Non-pigmented ciliary epithelial cell (primary cell): ENCODE measurements around the gene MRPS11.
"Not testable (repeated sequence)": the region's sequence is repeated elsewhere in the genome, so short reads cannot be mapped to it uniquely, and the experiment has no call there.

ENCODE experiments used
- DNase-seq: peaks from one replicate; pipeline ENCODE4 v3.0.0-alpha.2; 2010; ENCODE audit warnings: low read depth

Gene MRPS11

DNA sequence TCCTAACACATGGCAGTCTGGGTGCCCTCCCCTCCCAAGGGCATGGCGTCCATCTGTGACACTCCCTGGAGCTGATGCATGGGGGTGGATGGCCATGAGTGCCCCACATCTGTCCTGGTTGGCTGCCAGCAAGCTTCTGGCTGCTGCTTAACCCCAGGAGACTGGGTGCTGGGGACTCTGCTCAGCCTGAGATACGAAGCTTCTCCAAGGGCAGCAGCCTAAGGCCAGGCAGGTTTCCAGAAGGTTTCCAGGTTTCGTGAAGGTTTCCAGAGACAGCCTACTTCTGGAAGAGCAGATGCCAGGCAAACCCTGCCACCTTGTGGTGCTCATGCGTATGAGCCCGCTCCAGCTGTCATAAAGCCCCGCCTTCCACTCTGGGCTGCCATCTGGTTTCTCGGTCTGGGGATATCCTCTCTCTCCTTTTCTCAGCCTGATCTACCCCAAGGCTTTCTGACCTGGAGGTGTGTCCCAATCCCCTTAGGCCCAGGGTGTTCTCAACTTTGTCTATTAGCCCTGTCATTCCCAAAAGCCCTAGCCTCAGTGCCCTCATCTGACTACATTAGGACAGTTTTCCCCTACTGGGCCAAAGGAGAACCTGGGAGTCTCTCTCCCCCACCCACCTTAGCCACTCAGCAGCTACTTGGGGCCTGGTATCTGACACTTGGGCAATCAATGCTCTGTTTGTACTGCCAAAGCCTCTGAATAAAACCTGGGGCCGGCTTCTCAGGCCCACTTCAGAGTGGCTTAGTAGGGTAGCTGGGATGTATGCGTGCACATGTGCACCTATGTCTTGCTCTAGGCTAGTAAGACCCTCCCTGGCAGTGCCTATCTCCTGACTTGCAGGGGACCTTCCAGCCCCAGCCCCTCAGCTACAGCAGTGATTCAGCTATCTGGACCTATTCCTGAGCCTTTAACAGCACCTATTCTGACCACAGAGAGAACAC lies 12.4 kb upstream of the MRPS11 start:
- no peak for DNase-seq

DNA sequence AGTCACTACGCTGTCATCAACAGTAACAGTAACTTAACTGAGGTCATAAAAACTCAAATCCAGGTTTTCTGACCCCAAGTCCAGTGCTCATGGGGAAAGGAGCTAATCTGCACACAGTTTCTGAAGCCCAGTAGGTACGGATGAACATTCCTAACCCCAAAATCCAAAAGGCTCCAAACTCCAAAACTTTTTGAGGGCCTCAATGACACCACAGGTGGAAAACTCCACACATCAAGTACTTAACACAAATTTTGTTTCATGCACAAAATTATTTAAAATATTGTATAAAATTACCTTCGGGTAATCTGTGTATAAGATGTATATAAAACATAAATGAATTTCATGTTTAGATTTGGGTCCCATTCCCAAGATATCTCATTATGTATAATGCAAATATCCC lies 10.8 kb upstream of the MRPS11 start:
- DNase-seq = no peak

DNA sequence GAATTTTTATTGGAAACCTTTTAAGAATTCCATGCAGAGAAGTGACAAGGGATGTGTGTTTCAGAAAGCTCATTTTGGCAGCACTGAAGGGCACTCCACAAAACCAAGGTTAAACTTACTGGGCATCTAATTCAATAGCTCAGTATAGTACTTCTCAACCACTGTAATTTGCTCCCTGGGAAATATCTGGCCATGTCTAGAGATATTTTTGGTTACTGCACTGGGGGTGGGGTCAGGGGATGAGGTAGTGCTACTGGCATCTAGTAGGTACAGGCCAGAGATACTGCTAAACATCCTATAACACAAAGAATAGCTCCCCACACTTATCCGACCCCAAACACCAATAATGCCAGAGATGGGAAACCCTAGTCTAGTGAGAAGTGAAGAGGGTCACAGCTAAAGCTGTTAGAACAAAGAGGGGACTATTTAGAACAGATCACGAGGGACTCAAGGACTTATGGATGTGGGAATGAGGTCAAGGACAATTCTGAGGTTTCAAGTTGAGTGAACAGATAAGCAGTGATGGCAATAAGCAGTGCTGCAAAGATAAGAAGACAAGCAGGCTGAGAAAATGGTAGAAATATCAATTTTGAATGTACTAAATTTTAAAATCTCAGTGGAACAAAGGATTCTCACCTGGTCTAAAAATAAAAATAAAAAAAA lies 3.5 kb upstream of the MRPS11 start:
- no peak for DNase-seq

DNA sequence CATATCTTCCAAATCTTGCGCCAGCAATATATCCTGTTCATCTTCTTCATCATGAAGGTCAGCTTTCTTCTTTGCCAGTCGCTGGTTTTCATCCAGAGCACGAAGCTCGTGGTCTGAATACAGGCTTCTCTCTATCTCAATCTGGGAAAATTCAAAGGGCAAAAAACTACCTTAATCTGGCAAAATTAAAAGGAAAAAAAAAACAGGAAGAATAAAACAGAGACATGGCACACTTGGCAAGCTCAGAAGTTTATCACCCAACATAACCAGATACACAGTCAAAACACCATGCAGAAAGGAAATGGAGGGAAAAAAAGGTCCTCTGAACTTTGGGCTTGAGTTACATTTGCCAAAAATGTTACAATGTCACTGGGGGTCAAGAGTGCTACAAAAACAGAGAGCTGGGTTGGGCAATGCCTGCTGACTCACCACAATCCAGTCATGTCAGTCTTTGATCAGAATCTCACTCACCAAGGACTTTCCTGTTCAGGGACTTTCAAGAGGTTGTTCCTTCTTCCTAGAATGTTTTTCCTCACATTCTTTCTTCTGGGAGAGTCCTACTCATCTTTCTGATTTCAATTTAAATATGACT lies 1.8 kb upstream of the MRPS11 start:
- no peak for DNase-seq

DNA sequence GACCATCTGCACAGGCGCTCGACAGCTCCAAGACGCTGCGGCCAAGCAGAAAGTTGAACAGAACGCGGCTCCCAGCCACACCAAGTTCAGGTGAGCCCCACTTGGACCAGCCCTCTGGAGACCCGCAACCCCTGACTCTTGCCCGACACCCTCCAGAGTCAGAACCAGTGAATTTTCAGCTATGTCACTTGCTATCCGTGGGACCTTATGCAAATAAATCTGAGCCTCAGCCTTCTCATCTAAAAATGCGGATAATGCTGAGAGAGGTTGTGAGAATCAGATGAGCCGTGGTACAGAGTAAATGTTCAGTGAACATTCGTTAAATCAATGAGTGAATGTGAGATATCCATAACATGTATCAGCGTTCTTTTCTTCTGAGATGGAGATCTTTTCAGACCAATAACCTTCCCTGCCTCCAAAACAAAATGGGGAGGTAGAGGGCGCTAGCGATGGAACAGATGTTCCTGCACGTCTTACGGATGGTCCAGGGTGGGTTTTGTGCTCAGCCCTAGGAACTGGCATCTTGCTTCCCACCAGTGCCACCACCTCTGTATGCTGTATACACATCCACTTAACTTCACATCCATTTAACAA lies 524 bp downstream of the MRPS11 start:
- DNase-seq = no peak

DNA sequence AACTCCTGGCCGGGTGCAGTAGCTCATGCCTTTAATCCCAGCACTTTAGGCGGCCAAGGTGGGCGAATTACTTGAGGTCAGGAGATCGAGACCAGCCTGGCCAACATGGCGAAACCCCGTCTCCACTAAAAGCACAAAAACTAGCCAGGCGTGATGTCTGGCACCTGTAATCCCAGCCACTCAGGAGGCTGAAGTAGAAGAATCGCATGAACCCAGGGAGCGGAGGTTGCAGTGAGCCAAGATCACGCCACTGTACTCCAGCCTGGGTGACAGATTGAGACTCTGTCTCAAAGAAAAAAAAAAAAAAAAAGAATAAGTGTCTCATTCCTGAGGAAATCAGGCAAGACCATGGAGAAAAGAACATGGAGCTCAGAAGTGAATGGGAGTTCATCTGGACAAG lies 1.2 kb downstream of the MRPS11 start:
- not testable (repeated sequence) for DNase-seq

DNA sequence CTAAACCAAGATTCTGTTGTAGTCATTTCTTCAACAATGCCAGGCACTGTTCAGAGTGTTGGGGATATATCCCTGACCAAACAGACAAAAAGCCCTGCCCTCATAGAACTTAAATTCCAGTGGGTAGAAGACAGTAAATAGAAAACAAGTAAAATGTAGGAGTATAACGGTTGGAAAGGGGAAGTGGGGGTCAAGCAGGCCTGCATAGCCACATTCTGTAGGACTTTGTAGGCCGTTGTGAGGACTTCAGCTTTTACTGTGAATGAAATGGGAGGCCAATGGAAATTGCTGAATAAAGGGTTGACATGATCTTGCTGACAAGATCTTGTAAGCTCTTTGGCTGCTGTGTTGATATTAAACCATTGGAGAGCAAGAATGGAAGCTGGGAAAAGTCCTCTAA lies 1.8 kb downstream of the MRPS11 start:
- no peak for DNase-seq

DNA sequence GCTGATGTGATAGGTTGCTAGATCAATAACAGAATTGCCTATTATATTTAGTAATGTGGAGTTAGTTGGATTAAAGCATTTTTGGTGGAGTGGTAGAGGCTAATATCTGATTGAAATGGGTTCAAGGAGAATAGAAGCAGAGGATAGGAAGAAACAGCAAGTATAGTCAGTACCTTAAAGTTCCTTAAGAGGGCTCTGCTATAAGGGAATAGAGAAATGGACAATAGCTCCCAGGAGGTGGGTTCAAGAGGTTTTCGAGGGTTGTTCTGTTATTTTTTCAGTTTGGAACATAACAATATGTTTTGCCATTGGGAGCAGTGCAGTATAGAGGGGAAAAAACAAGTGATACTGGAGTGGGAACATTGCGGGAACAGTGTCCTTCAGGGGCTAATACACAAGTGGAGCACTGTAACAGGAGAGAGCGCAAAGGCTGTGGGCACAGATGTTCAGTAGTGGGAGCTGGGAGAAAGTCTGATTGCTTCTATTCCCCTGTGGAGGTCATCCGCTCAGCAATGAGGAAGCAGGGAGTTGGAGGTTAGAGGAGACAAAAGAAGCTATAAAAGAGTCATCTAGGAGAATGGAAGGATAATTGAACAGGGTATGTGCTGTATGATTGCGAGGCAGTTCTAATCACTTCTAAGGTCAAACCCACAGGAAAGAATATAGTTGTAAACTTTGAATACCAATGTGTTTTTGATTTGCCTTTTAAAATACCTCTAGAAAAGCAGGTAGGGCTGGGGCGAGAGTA lies 3.3 kb downstream of the MRPS11 start:
- DNase-seq = no peak

DNA sequence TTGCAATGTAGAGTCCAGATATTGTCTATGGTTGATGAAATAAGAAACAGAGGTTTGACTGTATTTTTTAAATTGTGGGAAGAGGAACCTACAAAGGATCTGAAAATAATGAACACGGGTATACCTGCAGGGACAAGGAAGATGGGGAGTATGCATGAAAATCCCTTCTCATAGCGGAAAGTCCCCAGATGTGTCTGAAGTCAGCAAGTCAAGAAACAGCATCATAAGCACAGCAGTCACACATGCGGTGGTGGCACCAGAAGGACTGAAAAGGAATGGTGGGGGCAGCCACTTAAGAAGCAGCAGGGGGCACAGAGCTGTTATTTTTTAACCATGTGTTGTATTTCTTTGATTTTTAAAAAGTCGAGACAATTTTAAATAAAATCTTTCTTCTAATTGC lies 4.7 kb downstream of the MRPS11 start:
- no peak for DNase-seq

DNA sequence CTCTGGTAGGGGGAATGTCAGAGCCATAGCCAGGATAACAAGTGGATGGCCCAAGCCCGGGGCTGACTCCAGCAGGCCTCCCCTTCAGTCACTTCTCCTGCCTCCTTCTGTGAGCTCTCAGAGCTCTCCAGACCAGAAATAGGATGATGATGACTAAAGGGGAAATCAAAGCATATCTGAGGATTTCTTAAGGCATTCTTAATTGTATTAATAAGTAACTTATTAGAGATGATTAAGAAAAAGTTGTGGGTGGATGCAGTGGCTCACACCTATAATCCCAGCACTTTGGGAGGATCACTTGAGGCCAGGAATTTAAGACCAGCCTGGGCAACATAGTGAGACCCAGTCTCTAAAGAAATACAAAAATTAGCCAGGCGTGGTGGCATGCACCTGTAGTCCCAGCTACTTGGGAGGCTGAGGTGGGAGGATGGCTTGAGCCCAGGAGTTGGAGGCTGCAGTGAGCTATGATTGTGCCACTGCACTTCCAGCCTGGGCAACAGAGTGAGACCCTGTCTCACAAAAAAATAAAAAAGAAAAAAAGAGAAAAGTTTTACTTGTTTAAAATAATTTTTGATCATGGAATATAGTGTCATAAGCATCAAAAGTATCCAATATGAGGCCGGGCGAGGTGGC lies 6.3 kb downstream of the MRPS11 start:
- DNase-seq = not testable (repeated sequence)

DNA sequence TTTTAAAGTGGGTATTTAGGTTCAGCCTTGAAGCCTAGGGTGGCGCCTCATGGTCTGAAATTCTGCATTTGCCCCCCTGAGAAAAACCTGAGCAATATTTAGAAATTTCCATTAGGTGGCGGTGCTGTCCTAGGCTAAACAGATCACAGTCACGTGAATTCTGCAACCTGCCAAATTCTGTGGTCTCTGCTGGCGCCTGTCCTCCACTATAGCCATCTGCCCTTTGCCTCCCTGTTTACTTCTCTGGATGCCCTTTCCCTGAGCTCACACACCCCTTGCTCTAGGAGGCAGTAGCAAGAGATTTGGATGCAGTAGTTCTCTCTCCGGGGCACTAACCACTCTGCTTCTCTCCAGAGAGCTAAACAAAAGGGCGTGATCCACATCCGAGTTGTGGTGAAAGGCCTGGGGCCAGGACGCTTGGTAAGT lies 9.1 kb downstream of the MRPS11 start:
- DNase-seq = no peak

DNA sequence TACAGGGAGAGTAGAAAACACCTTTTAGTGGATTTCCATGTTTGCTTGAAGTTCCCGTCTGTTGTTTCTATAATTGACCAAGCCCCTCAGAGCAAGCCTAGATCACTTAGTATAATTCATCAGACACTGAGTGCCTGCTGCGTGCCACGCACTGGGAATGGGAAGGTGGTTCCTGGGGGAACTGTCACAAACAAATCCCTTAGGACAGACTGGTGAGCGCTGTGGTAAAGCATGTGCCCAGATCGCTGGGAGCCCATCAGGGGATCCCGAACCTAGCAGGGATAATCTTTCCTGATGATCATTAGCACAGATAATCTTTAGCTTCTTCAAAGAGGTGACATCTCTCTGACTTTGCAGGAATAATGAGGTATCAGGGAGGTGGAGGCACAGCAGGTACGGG lies 9.6 kb downstream of the MRPS11 start:
- DNase-seq = no peak

DNA sequence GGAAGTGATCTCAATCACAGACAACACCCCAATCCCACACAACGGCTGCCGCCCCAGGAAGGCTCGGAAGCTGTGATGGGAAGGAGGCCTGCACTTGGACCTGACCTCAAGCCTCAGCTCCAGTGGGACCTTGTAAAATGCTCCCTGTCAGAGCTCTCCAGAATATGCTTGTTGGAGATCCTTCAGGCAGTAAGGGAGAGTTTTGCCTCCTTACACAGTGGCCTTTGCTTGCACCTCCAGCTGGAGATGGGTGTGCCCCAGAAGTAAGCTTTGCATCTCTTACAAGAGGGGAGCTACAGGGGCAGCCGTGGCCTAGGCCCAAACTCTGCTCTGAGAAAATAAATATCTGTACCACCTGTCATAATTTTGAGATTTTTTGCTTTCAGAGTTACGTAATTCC lies 10.4 kb downstream of the MRPS11 start:
- DNase-seq = no peak

DNA sequence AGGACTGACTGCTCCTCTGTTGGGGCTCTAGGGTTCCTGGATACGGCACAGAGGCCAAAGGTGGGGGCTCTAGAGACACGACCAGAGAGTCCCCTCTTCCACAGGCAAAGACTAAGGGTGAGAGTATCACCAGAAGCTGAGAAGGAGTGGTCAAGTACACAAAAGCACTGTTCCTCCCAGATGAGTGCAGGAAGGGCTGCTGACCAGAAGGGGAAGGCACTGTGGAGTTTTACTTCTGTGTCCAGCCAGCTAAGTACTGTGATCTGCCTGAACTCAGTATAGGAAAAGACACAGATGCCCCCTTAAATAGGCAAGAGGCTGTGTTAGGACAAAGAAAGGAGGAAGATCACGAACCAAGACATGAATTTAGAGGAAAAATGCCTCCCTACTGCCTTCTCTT lies 11.7 kb downstream of the MRPS11 start:
- DNase-seq = no peak

DNA sequence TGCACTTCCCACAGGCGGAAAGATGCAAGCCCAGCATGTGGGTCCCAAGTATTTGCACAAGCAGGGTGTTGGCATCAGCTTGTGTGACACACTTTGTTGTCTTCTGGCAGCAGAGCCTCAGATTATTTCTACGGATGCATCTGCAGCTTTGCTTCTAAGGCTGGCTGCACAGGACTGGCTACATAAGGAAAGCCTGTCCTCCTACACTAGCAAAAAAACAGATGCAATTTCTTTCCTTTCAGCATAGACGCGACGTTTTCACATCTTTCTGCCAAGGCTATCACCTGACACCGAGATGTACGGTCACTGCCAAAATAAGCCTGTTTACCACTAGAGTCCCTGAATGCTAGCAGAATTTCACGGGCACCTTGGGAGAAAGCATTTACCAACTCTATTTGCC lies 13.5 kb downstream of the MRPS11 start:
- no peak for DNase-seq

DNA sequence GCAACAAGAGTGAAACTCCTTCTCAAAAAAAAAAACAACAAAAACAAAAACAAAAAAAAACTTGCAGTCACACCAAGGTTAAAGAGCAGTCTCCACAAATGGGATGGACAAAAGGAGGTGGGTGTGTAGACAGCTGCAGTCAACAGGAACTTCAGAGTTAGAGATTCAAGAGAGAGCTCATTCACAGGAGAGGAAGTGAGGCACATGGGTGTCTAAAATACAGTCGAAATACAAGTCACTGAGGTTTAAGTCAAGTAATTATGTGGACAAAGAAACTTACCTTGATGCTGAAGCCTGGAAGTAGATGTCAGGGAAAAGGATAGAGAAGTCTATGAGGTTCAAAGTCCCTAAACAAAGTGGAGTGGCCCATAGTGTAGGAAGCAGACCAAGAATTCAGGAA lies 14.8 kb downstream of the MRPS11 start:
- DNase-seq = no peak

DNA sequence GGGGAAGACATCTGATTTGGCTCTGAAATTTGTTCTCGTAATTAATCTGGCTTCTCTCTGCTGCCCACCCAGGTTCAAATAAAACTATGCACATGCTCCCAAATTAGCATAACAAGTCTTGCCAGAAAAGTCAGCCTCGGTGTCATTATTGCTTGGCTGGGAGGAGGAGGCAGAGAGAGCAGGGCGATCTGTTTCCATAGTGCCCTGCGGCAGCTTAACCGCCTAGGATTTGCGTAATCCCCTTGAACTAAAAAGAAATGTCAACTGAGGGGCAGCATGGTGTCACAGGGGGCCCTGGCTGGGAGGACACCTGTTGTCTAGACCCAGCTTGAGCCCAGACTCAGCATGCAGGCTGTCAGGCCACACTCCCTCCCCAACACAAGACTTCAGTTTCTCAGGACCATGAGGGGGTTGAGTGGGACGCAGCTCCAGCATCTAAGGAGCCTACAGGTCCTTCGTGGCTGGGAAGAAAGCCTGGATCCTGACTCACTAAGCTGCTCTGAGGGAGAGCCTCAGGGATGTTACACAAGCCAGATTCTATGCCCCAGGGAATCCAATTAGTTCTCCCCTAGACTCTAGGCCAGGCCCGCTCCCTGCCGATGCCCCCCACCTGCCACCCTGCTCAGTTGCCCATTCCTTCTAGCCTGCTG lies 17.3 kb downstream of the MRPS11 start:
- no peak for DNase-seq

DNA sequence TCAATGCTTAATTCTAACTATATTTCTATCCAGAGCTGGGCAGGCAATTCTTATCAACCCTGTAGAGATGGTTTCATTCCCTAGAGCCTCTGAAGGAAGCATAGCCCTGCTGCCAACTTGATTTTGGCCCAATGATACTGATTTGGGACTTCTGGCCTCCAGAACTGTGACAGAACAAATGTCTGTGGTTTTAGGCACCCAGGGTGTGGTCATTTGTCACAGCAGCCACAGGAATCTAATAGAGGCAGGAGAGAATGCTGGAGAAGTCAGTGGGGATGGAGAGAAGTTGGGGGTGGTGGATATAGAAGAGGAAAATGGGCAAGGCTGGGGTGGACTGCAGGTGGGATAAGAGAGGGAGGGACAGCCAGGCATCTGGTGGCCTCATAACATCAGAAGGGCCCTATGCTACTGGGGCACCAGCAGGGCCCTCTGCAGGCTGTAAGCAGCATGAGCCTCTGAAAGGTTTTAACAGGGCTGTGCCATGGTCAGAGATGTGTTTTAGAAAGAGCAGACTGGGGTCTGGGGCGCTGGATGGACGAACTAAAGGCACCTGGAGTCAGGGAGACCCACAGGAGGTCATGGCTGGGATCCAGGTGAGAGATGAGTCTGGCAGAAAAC lies 19.8 kb downstream of the MRPS11 start:
- DNase-seq = no peak

DNA sequence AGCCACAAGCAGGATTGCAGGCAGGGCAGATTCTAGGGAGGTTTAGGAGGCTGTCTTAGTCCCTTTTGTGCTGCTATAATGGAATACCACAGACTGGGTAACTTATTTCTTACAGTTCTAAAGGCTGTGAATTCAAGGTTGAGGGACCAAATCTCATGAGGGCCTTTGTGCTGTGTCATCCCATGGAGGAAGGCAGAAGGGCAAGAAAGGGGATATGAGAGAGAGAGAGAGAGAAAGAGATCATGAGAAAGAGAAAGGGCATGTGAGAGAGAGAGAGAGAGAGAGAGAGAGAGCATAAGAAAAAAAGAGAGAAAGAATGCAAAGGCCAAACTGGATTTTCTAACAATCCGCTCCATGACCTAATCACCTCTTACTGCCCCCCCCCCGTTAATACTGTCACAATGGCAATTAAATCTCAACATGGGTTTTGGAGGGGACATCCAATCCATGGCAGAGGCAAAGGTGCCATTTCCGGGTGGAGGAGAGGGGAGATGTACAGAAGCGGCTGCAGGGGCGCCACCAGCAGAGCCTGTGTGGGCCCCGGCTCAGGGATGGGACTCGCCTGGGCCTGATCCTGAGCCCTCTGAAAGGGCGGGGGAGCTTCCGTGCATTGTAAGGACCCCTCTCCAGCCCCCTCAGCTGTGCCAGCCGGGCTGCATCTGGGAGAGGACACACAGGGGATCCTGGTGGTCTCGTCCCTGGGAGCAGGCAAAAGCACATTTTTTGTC lies 20.5 kb downstream of the MRPS11 start:
- no peak for DNase-seq

DNA sequence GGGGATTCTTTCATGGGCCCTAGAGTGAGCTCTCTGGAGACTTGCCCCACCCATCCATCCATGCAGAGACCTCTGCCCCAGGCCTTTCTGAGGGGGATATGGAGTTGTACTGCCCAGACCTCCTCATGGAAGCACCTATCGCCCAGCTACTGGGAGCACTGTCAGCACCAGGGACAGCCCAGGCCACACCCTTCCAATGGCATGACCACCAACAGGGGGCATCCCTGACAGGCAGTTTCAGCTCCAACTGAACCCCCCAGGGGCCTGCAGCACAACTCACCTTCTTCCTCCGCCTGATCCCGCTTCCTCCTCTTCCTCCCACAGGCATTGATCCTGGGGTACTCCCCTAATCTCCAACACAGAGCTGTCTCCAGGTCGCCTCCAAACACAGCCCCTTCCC lies 21.8 kb downstream of the MRPS11 start:
- DNase-seq = no peak
